GM18526 (cell line): Measurements from ENCODE around the gene DTNBP1.

Source experiments
- POLR2A ChIP-seq: IDR thresholded peaks from 3 replicates; pipeline ENCODE4 v1.6.1; 2011; ENCODE audit not compliant: insufficient read length; ENCODE audit errors: extremely low read depth

Gene DTNBP1

DNA sequence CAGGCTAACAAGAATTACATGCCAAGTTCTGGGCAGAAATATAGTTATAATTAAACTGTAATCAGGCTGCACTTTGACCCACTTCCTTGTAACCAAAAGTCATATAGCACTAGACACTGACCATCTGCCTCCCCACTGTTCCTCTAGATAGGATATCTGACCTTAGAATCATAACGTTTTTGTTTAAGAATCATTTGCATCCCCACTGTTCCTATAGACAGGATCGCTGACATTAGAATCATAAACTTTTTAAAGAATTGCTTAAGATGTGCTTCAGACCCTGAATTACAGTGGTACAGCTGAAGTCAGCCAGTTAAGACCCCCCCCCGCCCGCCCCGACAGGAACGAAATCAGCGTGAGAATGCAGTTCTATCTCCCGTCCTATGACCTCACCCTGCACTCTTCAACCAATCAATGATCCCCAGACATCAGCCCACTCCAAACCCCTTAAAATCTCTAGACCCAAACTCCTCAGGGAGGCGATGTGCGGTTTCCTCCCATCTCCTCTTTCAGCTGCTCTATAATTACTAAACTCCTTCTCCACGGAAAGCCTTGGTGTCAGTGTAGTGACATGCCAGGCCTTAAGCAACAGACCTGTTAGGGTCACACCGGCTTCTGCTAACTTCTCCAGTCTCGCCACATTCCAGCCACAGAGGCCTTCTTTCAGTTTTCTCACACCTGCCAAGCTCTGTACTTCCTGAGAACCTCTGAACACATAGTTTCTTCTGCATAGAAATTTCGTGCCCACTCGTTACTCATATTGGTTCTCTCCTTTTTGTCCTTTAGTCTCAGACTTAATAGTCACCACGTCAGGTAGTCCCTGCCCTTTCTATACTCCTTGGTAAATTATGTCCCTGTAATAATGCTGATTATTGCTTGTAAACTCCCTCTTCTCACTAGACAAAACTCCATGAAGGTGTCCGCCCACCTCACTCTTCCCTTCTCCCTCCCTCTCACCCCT is 93.5 kb downstream of the DTNBP1 start:
- TF ChIP-seq POLR2A: no peak

DNA sequence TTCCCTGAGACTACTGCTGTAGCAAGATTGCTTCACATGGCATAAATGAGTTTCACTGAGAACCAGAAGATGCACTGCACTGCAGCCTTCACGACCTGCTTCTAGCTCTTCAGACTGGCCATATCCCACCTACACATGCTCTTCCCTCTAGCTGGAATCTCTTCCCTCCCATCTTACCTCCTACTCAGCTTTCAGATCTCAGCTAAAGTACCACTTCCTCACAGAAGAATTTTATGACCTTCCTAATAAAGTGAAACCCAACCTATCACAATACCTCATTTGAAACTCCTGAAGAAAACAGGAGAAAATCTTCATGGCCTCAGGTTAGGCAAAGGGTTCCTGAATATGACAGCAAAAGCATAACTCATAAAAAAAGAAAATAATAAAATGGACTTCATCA is 99.9 kb downstream of the DTNBP1 start:
- no peak for TF ChIP-seq POLR2A

DNA sequence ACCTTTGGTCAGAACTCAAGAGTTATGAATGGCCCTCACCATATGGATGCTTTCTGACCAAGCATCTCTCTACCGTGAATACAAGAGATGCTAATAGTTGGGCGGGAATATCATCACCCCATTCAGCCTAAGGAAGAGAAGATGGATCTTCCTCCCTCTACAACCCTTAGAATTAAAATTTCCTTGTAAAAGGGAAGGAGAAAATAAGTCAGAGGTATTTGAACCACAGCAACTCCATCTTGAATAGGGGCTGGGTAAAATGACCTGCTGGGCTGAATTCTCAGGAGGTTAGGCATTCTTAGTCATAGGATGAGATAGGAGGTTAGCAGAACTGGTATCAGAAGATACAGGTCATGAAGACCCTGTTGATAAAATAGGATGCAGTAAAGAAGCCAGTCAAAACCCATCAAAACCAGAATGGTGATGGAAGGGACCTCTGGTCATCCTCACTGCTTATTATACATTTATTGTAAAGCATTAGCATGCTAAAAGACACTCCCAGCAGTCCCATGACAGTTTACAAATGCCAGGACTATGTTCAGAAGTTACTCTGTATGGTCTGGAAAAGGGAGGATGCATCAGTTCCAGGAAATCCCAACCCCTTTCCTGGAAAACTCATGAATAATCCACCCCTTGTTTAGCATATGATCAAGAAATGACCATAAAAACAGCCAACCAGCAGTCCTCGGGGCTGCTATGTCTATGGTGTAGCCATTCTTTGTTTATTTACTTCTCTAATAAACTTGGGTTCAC is 101.2 kb downstream of the DTNBP1 start:
- TF ChIP-seq POLR2A: no peak

DNA sequence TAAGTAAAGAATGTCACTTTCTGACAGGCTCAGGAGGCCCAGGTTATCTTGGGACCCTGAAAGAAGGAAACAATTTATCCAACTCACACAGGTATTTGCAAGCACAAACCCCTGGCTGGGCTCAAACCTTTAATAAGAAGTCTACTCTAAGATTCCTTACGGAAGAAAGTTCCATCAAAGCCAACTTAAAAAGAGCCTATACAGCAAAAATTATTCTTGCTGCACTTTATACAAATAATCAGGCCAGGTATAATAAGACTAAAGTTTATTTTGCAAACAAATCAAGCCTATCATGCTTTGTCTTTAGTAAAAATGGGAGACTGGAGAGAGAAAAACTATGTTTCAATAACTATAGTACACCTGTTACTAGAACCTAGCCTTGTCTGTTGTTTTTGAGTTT is 102.1 kb downstream of the DTNBP1 start:
- no peak for TF ChIP-seq POLR2A

DNA sequence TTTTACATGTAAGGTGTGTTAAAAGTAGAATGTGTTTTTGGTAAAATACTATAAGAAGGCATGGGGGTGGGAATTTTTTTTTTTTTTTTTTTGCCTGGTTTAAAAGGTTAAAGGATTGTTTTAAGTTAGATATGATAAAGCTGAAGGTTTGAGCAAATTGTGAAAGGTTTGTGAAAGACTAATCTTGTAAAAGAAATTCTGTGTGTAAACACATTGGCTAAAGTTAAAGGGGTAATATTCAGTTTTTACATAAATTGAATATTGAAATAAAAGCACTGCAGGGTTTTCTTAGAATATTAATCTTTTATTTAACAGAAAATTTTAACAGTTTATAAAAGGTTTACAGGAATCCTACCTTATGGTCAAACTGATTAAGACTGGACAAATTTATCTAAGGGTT is 105.7 kb downstream of the DTNBP1 start:
- TF ChIP-seq POLR2A: no peak

DNA sequence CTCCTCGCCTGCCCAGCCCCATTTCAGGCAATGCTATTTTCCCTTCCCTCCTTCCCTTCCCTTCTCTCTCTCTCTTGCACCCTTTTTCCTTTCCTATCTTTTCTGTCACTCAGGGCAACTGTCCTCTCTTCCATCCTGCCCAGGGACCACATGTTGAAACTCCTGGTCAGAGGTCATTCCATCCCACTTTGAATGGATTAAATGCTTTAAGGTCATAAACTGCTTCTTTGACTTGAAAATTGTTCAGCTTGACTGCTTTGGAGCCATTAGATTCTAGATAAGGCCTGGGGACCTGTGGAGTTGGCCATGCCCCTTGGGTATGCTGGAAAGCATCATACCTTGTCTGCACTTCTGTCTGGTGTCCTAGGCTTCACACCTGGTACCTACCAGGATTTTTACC is 106.1 kb downstream of the DTNBP1 start:
- no peak for TF ChIP-seq POLR2A

DNA sequence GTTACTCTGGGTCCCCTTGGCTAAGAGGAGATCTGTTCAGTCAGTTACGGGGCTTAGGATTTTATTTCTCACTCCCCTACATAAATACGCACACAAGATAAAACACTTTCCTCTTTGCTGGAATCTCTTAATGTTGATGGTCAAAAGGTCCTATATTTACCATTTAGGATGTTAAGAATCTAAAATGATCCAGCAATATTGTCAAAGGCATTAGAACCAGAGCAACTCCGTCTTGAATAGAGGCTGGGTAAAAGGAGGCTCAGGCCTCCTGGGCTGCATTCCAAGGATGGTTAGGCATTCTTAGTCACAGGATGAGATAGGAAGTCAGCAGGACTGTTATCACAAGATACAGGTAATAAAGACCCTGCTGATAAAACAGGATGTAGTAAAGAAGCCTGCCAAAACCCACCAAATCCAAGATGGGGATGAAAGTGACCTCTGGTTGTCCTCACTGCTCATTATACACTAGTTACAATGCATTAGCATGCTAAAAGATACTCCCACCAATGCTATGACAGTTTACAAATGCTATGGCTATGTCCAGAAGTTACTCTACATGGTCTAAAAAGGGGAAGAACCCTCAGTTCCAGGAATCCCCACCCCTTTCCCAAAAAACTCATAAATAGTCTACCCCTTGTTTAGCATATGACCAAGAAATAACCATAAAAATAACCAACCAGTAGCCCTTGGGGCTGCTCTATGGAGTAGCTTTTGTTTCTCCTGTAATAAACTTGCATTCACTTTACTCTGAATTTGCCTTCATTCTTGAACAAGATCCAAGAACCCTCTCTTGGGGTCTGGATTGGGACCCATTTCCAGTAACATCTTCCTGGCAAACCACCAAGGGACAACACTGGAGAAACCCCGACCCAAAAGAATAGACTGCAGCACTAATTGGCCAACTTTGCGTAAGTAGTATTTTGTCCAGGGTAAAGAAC is 107.5 kb downstream of the DTNBP1 start:
- no peak for TF ChIP-seq POLR2A

DNA sequence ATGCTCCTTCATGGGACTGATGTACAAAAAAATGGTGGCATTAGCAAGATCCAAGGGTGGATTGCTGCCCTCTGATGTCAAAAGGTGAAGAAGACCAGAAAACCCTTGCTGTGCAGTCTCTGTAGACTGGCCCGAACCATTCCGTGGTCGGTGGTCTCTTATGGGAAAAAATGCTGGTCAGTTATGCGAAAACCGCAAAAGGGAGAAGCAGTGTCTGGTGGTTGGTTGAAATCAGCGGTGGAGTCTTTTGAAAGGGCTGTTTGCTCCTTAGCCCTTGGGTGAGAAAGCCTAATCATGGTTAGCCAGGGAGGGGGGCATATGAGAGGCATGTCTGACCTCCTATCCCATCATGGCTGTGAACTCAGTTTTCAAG is 108.1 kb downstream of the DTNBP1 start:
- no peak for TF ChIP-seq POLR2A

DNA sequence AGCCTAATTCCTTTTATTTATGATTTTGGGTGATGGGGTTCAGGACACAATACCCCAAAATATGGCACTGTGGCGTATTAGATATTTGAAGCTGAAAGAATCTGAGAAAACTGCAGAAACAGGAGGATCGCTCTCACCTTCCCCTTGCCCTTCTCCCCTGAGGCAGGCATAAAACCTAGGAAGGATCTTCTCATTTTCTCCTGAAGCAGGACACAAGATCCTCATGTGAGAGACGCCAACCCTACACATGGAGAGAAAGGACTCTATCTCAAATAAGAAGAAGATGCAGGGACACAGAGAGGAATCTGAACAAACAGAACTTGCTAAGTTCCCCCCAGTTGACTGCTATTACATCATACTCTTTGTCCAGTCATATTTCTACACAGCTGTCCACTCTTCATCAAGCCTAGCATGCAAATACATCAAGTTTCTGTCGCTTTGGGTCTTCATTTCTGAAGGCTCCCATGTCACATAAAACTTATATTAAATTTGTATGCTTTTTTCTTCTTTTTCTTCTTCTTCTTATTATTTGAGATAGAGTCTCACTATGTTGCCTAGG is 109.0 kb downstream of the DTNBP1 start:
- no peak for TF ChIP-seq POLR2A

DNA sequence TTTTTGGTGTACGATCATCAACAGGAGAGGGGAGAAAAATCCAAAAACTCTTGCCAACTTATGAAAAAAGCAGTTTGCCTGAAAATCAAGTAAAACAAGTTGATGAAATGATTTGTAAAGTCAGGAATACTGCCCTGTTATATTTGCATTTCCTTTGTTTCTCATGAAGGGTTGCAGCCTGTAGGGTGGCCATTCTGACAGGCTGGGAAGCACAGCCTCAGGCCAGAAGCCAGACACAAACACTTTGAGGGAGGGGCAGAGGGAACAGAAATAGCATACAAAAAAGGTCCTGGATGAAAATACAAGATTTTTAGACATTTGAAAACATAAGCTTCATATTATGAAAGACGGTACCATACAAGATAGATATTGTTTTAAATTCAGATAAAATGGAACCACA is 109.8 kb downstream of the DTNBP1 start:
- no peak for TF ChIP-seq POLR2A

DNA sequence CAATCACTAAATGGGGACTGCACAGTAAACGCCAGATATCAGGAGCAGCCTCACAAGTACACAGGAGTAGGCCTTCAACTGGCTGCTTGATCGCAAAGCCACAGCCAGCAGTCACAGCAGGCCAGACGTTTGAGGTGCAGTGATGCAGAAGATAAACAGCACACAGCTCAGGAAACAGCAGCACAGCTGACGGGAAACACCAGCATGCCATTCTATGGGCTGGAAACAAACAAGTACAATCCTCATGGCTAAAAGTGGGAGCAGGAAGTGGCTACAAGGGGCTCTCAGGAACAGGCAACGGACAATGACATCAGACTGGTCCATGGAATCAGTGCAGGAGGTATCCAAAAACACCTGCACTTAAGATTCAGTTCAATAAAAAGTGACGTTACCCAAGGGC is 111.0 kb downstream of the DTNBP1 start:
- TF ChIP-seq POLR2A: no peak

DNA sequence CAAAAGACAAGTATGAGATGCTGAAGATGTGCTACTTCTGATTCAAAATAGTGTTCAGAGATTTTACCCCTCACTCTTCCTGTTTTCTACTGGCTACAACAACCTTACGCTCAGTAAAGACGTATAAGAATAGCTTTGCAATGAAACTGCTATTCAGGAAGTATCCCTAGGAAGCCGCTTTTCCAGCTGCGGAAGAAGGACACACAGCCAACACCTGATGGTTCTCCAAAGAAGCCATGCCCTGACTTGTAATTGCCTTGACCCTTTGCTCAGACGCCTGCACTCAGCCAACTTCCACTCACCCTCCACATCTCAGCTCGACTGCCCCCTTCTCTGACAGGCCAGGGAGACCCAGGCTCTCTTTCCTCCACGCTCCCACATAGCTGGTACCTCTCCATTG is 111.6 kb downstream of the DTNBP1 start:
- TF ChIP-seq POLR2A: no peak

DNA sequence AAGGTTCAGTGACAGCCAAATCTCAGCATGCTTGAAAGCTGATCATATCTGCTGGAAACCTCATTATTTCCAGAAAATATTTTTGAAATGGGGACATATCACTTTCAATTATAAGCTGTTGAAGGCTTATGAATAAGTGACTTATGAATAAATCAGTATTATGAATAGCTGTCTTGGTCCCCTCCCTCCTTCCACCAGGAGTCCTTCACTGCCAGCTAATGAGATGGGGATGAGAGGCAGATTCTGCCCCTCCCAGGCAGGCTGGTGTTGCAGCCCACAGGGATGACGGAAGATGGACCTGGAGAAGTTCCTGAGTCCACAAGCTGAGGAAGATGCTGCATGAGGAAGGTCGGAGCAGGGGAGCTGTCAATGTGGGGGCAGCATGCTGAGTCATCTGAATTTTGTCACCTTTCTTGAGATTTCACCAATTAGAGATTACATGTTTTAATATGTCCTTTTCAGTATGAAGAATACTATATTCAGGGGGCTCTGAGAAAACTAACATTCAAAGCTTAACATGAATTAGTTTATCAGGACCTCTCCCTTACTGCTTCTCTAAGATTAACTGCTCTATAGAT is 112.2 kb downstream of the DTNBP1 start:
- TF ChIP-seq POLR2A: no peak

DNA sequence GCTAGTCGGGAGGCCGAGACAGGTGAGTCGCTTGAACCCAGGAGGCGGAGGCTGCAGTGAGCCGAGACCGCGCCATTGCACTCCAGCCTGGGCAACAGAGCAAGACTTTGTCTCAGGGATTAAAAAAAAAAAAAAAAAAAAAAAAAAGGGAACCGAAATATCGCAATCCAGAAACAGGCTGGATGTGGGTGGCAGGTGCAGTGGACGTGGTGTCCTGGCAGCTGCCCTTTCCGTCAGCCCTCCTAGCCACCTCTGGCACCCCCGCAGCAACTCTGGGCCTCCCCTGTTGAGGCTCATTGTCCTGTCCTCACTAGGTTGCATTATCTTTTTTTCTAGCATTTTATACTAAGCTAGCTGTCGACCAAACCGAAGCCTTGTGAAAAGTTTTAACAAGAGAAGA is 113.5 kb downstream of the DTNBP1 start:
- TF ChIP-seq POLR2A: no peak

DNA sequence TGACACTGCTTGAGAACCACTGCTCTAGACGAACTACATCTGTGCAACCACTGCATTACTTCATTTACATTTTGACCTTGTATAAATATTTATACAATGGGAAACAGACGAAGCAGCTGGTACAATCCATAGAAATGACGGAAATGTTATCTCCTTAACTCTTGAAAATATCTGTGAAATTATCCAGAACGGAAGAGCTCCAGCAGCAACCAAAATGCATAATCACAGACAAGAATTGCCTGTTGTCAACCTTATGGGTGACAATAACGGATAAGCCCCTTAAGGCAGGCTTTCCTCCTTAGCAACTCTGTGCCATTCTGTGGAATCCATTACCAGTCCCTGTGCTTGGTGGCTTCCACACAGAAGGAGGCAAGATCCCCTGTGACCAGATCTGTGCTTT is 115.4 kb downstream of the DTNBP1 start:
- TF ChIP-seq POLR2A: no peak
